Bladder microvascular endothelial cell (primary cell): ENCODE measurements around the gene TPSD1. TPM values are rescaled to one million over a fixed set of nuclear protein-coding genes. Genes with fewer than 3 reads are reported as not detected.

Experiments
- total RNA-seq: library from RNA; depleted of rRNA; stranded (reverse); fragments of >200 nt; gene quantifications from 2 replicates; pipeline ENCODE4 v1.2.3, GENCODE V29; 2014

TPSD1 gene
- not detected in 2 replicates for total RNA-seq

DNA sequence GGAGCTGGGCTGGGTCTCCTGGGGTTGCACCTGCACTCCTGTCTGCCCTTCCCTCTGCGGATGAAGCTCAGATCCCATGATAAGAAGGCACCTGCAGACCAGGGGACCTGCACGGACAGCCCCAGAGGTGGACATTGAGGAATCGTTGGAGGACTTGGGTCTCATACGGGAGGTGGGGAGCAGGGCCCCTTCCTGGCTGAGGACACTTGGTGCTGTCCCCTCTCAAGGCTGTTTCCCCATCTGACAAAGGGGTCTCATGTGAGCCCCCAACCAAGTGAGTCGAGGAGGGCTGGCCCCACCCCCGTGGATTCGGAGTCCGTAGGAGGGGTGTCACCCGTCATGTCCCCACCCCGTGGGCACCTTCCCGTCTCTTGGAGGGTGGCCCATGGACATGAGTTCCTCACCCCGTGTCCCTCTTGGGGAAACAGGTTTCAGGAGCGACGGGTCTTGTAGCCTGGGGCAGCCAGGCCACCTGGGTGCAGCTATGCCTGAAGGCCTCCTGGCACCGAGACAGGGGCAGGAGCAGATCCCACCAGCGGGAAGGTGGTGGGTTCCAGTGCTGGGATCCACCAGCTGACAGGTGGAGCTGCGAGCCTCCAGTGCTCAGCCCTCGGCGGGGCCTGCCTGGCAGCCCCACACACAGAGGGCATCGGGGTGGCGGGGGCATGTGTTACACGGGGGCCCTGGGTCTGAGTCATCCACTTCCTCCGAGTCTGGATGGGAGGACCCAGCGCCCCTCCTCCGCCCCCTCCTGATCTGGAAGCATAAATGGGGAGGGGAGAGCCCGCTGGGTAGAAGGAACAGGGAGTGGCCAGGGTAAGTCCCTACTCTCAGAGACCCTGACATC is at the start of gene TPSD1:
Gene TPSD1, plus strand, starts transcription at position 794 of the 847 bp plus-strand sequence. CDS start 212 bp downstream, outside the sequence.

DNA sequence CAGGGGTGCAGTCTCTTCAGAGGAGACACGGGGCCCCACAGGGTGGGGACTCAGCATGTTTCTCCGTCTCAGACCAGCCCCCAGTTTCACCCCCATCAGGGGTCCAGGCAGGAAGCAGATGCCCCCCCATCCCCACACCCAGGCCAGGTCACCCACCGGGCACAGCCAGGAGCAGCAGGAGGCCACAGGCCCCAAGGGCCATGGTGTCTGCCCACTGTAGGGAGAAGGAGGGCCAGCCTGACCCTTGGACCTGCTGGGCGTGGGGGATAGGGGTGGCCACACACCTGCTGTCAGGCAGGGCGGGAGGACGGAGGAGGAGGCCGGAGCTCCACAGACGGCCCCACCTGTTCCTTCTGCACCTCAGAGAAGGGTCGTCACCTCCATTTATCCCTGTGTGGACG is 30.8 kb upstream of the TPSD1 start, which contains the start of gene TPSG1:
Gene TPSG1, minus strand, starts transcription at position 218 of the 401 bp plus-strand sequence. Its CDS starts 16 bp downstream, at position 202.

DNA sequence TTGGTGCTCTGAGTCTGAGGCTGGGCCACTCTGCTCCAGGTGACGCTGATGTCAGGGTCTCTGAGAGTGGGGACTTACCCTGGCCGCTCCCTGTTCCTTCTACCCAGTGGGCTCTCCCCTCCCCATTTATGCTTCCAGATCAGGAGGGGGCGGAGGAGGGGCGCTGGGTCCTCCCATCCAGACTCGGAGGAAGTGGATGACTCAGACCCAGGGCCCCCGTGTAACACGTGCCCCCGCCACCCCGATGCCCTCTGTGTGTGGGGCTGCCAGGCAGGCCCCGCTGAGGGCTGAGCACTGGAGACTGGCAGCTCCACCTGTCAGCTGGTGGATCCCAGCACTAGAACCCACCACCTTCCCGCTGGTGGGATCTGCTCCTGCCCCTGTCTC is 25.8 kb upstream of the TPSD1 start, which contains the start of gene TPSB2:
Gene TPSB2, minus strand, starts transcription at position 101 of the 387 bp plus-strand sequence. CDS start 233 bp downstream, outside the sequence.

DNA sequence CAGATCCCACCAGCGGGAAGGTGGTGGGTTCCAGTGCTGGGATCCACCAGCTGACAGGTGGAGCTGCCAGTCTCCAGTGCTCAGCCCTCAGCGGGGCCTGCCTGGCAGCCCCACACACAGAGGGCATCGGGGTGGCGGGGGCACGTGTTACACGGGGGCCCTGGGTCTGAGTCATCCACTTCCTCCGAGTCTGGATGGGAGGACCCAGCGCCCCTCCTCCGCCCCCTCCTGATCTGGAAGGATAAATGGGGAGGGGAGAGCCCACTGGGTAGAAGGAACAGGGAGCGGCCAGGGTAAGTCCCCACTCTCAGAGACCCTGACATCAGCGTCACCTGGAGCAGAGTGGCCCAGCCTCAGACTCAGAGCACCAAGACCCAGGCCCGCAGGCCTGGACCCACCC is 15.4 kb upstream of the TPSD1 start, which contains the start of gene TPSAB1:
Gene TPSAB1, plus strand, starts transcription at position 270 of the 400 bp plus-strand sequence. CDS start 234 bp downstream, outside the sequence.

Other genes starting within 250 kb of the TPSD1 start
- 0.16 and 0.50 TPM in 2 replicates for gene SSTR5, start 183.3 kb upstream of the TPSD1 start, total RNA-seq
- gene C1QTNF8, start 159.8 kb upstream of the TPSD1 start, total RNA-seq: not detected in 2 replicates
- gene CACNA1H, start 103.0 kb upstream of the TPSD1 start, total RNA-seq: 0.31 and 1.1 TPM in 2 replicates
- gene TPSG1, start 30.8 kb upstream of the TPSD1 start, total RNA-seq: not detected in 2 replicates
- not detected in 2 replicates for gene TPSB2, start 25.9 kb upstream of the TPSD1 start, total RNA-seq
- gene TPSAB1, start 15.4 kb upstream of the TPSD1 start, total RNA-seq: not detected in 2 replicates
- gene UBE2I, start 53.6 kb downstream of the TPSD1 start, total RNA-seq: 33.7 and 65.7 TPM in 2 replicates
- 1.0 and 3.7 TPM in 2 replicates for gene BAIAP3, start 77.6 kb downstream of the TPSD1 start, total RNA-seq
- gene TSR3, start 95.8 kb downstream of the TPSD1 start, total RNA-seq: 50.3 and 52.1 TPM in 2 replicates
- 27.7 and 54.7 TPM in 2 replicates for gene GNPTG, start 95.9 kb downstream of the TPSD1 start, total RNA-seq
- 5.7 and 13.5 TPM in 2 replicates for gene UNKL, start 158.6 kb downstream of the TPSD1 start, total RNA-seq
- gene UQCC4, start 164.7 kb downstream of the TPSD1 start, total RNA-seq: 16.4 and 20.7 TPM in 2 replicates
- gene PERCC1, start 175.0 kb downstream of the TPSD1 start, total RNA-seq: not detected in 2 replicates
- under 0.01 and 0.25 TPM in 2 replicates for gene CCDC154, start 188.5 kb downstream of the TPSD1 start, total RNA-seq
- gene CLCN7, start 219.0 kb downstream of the TPSD1 start, total RNA-seq: 44.7 and 105 TPM in 2 replicates
- gene PTX4, start 232.9 kb downstream of the TPSD1 start, total RNA-seq: 0.13 and 0.16 TPM in 2 replicates
- 15.2 and 20.0 TPM in 2 replicates for gene TELO2, start 237.3 kb downstream of the TPSD1 start, total RNA-seq